OCI-LY1 (cell line): ENCODE measurements around the gene ATXN3.

ENCODE experiments used
- H2AFZ ChIP-seq: fragments of 200-600 bp; sonication (generic), shearing (Covaris generic); 2 replicates; pipeline ENCODE4 v1.6.0; 2014; ENCODE audit warnings: antibody characterized with exemption, mild to moderate bottlenecking, low read length
- H3F3A ChIP-seq: fragments of 200-600 bp; sonication (generic), shearing (Covaris generic); 2 replicates; pipeline ENCODE4 v1.6.0; 2014; ENCODE audit warnings: mild to moderate bottlenecking, antibody characterized with exemption, low read length, moderate library complexity; ENCODE audit not compliant: insufficient read depth
- H3K27ac ChIP-seq: fragments of 200-600 bp; sonication (generic); 2 replicates; pipeline ENCODE4 v1.5.1; 2014; ENCODE audit warnings: low read length, mixed run types, mild to moderate bottlenecking, low read depth; ENCODE audit not compliant: poor library complexity, severe bottlenecking
- H3K27me3 ChIP-seq: fragments of 200-600 bp; sonication (generic); 2 replicates; pipeline ENCODE4 v1.6.0; 2014; ENCODE audit warnings: antibody characterized with exemption, mild to moderate bottlenecking, low read length, moderate library complexity; ENCODE audit not compliant: insufficient read depth
- H3K36me3 ChIP-seq: fragments of 200-600 bp; sonication (generic); 2 replicates; pipeline ENCODE4 v1.6.1; 2014; ENCODE audit warnings: mild to moderate bottlenecking, antibody characterized with exemption, low read length, moderate library complexity, mixed read lengths; ENCODE audit not compliant: insufficient read depth
- H3K4me1 ChIP-seq: fragments of 200-600 bp; sonication (generic); 2 replicates; pipeline ENCODE4 v1.5.1; 2014; ENCODE audit warnings: mild to moderate bottlenecking, low read length, moderate library complexity; ENCODE audit not compliant: insufficient read depth, severe bottlenecking
- H3K4me2 ChIP-seq: fragments of 200-600 bp; sonication (generic), shearing (Covaris generic); 2 replicates; pipeline ENCODE4 v1.6.1; 2014; ENCODE audit warnings: low read length
- H3K4me3 ChIP-seq: fragments of 200-600 bp; sonication (generic); 2 replicates; pipeline ENCODE4 v1.5.1; 2014; ENCODE audit warnings: low read length, low read depth, mild to moderate bottlenecking, mixed read lengths; ENCODE audit not compliant: poor library complexity, severe bottlenecking
- H3K79me2 ChIP-seq: fragments of 200-600 bp; shearing (Covaris generic); 2 replicates; pipeline ENCODE4 v1.6.1; 2016; ENCODE audit warnings: mixed run types, low read length, mixed read lengths; ENCODE audit not compliant: insufficient read depth
- H3K9ac ChIP-seq: fragments of 200-600 bp; sonication (generic), shearing (Covaris generic); 2 replicates; pipeline ENCODE4 v1.6.1; 2014; ENCODE audit warnings: mild to moderate bottlenecking, low read length, mixed read lengths
- H3K9me2 ChIP-seq: fragments of 200-600 bp; sonication (generic), shearing (Covaris generic); 2 replicates; pipeline ENCODE4 v1.6.1; 2014; ENCODE audit warnings: low read depth, mild to moderate bottlenecking, low read length, mixed read lengths
- H3K9me3 ChIP-seq: fragments of 200-600 bp; shearing (Covaris generic); 2 replicates; pipeline ENCODE4 v1.6.1; 2014; ENCODE audit warnings: low read length, mixed read lengths
- H4K20me1 ChIP-seq: fragments of 200-600 bp; sonication (generic), shearing (Covaris generic); 2 replicates; pipeline ENCODE4 v1.6.0; 2016; ENCODE audit warnings: mild to moderate bottlenecking, low read length; ENCODE audit not compliant: insufficient read depth
- CTCF ChIP-seq: fragments of 200-600 bp; sonication (generic), shearing (Covaris generic); IDR thresholded peaks from 2 replicates; pipeline ENCODE4 v1.5.1; 2017; ENCODE audit warnings: mild to moderate bottlenecking, antibody characterized with exemption, low read length, moderate library complexity, mixed read lengths
- EZH2 ChIP-seq: fragments of 200-600 bp; sonication (generic), shearing (Covaris generic); IDR thresholded peaks from 2 replicates; pipeline ENCODE4 v1.8.0; 2017; ENCODE audit warnings: borderline replicate concordance, mixed run types, mild to moderate bottlenecking, antibody characterized with exemption, low read length, moderate library complexity, mixed read lengths

The ATXN3 gene

GRCh38 chr14:92144708-92145107, 38.3 kb upstream of the ATXN3 start:
- H3K27me3 ChIP-seq = no peaks in the 10 kb centered on the region
- TF ChIP-seq EZH2 (no peak), CTCF (no peak)
- no peaks in the 10 kb centered on the region for H3K9me3 ChIP-seq
- peaks cover 91% of the 10 kb centered on the region for H3K36me3 ChIP-seq
- H4K20me1 ChIP-seq = no peaks in the 10 kb centered on the region; the same call in 1 of the 2 replicates
- H3F3A ChIP-seq = no peaks in the 10 kb centered on the region
- no peak overlapping the region for H3K27ac ChIP-seq
- no peaks in the 10 kb centered on the region for H3K4me1 ChIP-seq
- no peak overlapping the region for H2AFZ ChIP-seq
- H3K4me2 ChIP-seq = no peak overlapping the region
- no peaks in the 10 kb centered on the region for H3K9me2 ChIP-seq
- no peak overlapping the region for H3K9ac ChIP-seq
- 0 out of 2 replicates have a peak, but pooled peaks cover 2% of the 10 kb centered on the region for H3K79me2 ChIP-seq
- no peak overlapping the region for H3K4me3 ChIP-seq

- TF ChIP-seq CTCF (no peak), EZH2 (no peak)
- H3K36me3 ChIP-seq = peaks cover 91% of the 10 kb centered on the region
- H3K9ac ChIP-seq = no peak overlapping the region
- no peak overlapping the region for H3K4me2 ChIP-seq
- H3K79me2 ChIP-seq = 0 out of 2 replicates have a peak, but pooled peaks cover 2% of the 10 kb centered on the region
- no peaks in the 10 kb centered on the region for H3K4me1 ChIP-seq
- no peak overlapping the region for H2AFZ ChIP-seq
- H3K4me3 ChIP-seq = no peak overlapping the region
- H3K9me3 ChIP-seq = no peaks in the 10 kb centered on the region
- no peak overlapping the region for H3K27ac ChIP-seq
- no peaks in the 10 kb centered on the region for H3K9me2 ChIP-seq
- no peaks in the 10 kb centered on the region; the same call in 1 of the 2 replicates for H4K20me1 ChIP-seq
- H3K27me3 ChIP-seq = no peaks in the 10 kb centered on the region
- H3F3A ChIP-seq = no peaks in the 10 kb centered on the region
Observed at GRCh38 chr14:92143962-92144361, 37.6 kb upstream of the ATXN3 start.

GRCh38 chr14:92143309-92143708, 36.9 kb upstream of the ATXN3 start:
- H3K36me3 ChIP-seq = peaks cover 92% of the 10 kb centered on the region
- H3F3A ChIP-seq = no peaks in the 10 kb centered on the region
- H3K9ac ChIP-seq = no peak overlapping the region
- no peaks in the 10 kb centered on the region for H3K9me3 ChIP-seq
- no peak overlapping the region for H3K4me3 ChIP-seq
- H3K27ac ChIP-seq = no peak overlapping the region
- H3K9me2 ChIP-seq = no peaks in the 10 kb centered on the region
- H3K4me1 ChIP-seq = no peaks in the 10 kb centered on the region
- no peak overlapping the region for H2AFZ ChIP-seq
- no peak overlapping the region for H3K4me2 ChIP-seq
- H4K20me1 ChIP-seq = no peaks in the 10 kb centered on the region; the same call in 1 of the 2 replicates
- H3K27me3 ChIP-seq = no peaks in the 10 kb centered on the region
- TF ChIP-seq CTCF = no peak
- TF ChIP-seq EZH2 = no peak
- 0 out of 2 replicates have a peak, but pooled peaks cover 2% of the 10 kb centered on the region for H3K79me2 ChIP-seq
